ENCODE results near the gene SHROOM1. TPM values are rescaled to one million over a fixed set of nuclear protein-coding genes. Genes with fewer than 3 reads are reported as not detected.

SHROOM1 gene
- total RNA-seq, 1 experiment from 2014 or later = 22.7 TPM

DNA sequence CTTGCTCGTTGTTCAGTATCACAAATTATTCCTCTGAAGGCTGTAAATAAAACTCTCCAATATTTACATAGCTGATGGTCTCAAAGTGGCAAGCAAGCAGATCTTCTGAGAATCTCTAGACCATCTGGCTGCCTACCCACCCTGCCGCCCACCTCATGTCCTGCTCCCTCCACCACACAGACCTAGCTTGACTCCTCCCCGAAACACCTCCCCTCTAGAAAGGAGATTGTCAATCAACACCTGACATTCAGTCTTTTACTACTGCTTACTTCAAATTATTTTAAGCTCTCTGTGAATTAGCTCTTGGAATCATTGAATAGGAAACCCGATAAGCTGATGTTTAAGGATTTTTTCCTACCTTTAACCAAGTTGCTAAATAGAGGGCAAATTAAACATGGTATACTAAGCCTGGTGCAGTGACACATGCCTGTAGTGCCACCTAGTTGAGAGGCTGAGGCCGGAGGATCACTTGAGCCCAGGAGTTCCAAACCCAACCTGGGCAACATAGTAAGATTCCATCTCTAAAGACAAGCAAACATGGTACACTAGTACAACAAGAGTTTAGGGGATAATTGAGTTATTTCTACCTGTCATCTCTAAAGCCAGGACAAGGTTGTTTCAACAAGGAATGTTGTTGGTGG, 28.3 kb downstream of the SHROOM1 start:
- no peak overlapping the region for H3K4me3 Mint-ChIP-seq (ENCODE audit: unreplicated experiment)
- BruUV-seq (replicated peaks) = no TSS peak
- CTCF ChIA-PET = interaction anchor here (0.6 to 2.9 kb wide), 8 partner anchors 9 to 300 kb away, joined by 3 to 16 read pairs (median 4); no protein-coding TSS in a partner anchor

DNA sequence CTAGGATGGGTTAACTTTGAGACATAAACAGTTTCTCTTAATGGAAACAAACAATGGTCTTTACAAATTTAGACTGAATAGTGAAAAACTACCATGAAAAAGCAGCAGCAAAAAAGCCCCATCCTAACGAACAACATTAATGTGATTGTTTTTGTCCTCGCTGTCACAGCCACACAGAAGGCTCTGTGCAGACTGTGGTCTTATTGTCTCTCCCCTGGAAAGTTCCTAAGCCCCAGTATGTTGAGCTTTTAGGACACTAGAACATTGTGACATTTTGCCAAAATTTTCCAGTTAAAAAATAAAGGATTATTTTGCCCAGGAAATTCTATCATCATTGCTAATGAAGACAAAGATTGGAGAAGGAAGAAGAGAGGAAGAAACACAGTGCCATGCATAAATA, 29.9 kb downstream of the SHROOM1 start:
- BruUV-seq (replicated peaks) = no TSS peak
- H3K36me3 Mint-ChIP-seq (ENCODE audit: insufficient read depth, unreplicated experiment) = no peaks in the 10 kb centered on the region
- H3K4me3 Mint-ChIP-seq (ENCODE audit: unreplicated experiment) = no peak overlapping the region
- ChIA-PET POLR2A (interaction anchor here (1.0 to 1.5 kb wide), 5 partner anchors 11 to 25 kb away, joined by 3 to 4 read pairs (median 3); no protein-coding TSS in a partner anchor), CTCF (interaction anchor here (0.6 to 3.4 kb wide), 6 partner anchors 13 to 440 kb away, joined by 3 to 24 read pairs (median 4); no protein-coding TSS in a partner anchor)
- TF ChIP-seq, protein P1, sequence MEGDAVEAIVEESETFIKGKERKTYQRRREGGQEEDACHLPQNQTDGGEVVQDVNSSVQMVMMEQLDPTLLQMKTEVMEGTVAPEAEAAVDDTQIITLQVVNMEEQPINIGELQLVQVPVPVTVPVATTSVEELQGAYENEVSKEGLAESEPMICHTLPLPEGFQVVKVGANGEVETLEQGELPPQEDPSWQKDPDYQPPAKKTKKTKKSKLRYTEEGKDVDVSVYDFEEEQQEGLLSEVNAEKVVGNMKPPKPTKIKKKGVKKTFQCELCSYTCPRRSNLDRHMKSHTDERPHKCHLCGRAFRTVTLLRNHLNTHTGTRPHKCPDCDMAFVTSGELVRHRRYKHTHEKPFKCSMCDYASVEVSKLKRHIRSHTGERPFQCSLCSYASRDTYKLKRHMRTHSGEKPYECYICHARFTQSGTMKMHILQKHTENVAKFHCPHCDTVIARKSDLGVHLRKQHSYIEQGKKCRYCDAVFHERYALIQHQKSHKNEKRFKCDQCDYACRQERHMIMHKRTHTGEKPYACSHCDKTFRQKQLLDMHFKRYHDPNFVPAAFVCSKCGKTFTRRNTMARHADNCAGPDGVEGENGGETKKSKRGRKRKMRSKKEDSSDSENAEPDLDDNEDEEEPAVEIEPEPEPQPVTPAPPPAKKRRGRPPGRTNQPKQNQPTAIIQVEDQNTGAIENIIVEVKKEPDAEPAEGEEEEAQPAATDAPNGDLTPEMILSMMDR (IDR thresholded peaks at IDR 0.05; ENCODE audit: unreplicated experiment) = no peak
- no peak overlapping the region for H3K27ac Mint-ChIP-seq (ENCODE audit: low read depth, unreplicated experiment)
- H3K9me3 Mint-ChIP-seq (ENCODE audit: unreplicated experiment) = no peaks in the 10 kb centered on the region
- intact Hi-C loops (cut with micrococcal nuclease) = no loop called here
- no peaks in the 10 kb centered on the region for H3K27me3 Mint-ChIP-seq (ENCODE audit: insufficient read depth, unreplicated experiment)
- H3K4me1 Mint-ChIP-seq (ENCODE audit: insufficient read depth, unreplicated experiment) = peaks cover 6% of the 10 kb centered on the region
- DNase-seq (ENCODE audit: unreplicated experiment) = no peak

More for the DNA sequence above, 28.3 kb downstream of the SHROOM1 start:
- TF ChIP-seq, protein P1 (IDR thresholded peaks at IDR 0.05; ENCODE audit: unreplicated experiment) = no peak
- H3K27ac Mint-ChIP-seq (ENCODE audit: low read depth, unreplicated experiment) = no peak overlapping the region
- intact Hi-C loops (cut with micrococcal nuclease) = no loop called here
- peaks cover 6% of the 10 kb centered on the region for H3K4me1 Mint-ChIP-seq (ENCODE audit: insufficient read depth, unreplicated experiment)
- POLR2A ChIA-PET = interaction anchor here (0.7 to 1.7 kb wide), 5 partner anchors 9 to 66 kb away, joined by 3 to 5 read pairs (median 4); no protein-coding TSS in a partner anchor
- H3K36me3 Mint-ChIP-seq (ENCODE audit: insufficient read depth, unreplicated experiment) = no peaks in the 10 kb centered on the region
- no peaks in the 10 kb centered on the region for H3K27me3 Mint-ChIP-seq (ENCODE audit: insufficient read depth, unreplicated experiment)
- no peak for DNase-seq (ENCODE audit: unreplicated experiment)
- no peaks in the 10 kb centered on the region for H3K9me3 Mint-ChIP-seq (ENCODE audit: unreplicated experiment)

DNA sequence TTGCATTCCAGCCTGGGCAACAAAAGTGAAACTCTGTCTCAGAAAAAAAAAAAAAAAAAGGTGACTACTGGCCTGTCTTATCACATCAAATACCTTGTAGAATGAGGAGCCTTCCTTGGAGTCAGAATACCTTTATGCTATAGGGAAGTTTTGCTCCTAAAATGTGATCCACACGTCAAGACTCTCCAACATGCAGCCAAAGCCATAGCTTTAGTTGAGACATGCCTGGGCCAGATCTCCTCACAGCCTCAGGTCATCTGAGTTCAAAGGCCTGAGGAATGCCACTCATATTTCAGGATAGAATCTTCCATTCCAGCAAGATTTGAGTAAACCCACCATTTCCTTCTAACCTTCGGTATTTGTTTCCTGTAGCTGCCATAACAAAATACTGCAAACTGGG, 31.1 kb downstream of the SHROOM1 start:
- DNase-seq (ENCODE audit: unreplicated experiment) = no peak
- ChIA-PET CTCF (interaction anchor here (0.6 to 3.4 kb wide), 6 partner anchors 18 to 123 kb away, joined by 4 to 24 read pairs (median 5); no protein-coding TSS in a partner anchor), POLR2A (interaction anchor here (0.6 to 3.7 kb wide), 4 partner anchors 18 to 62 kb away, joined by 3 to 14 read pairs (median 4); no protein-coding TSS in a partner anchor)
- no TSS peak for BruUV-seq (replicated peaks)
- Mint-ChIP-seq H3K4me3 (ENCODE audit: unreplicated experiment) (no peak overlapping the region), H3K27me3 (ENCODE audit: insufficient read depth, unreplicated experiment) (no peaks in the 10 kb centered on the region), H3K27ac (ENCODE audit: low read depth, unreplicated experiment) (no peak overlapping the region), H3K4me1 (ENCODE audit: insufficient read depth, unreplicated experiment) (peaks cover 6% of the 10 kb centered on the region), H3K9me3 (ENCODE audit: unreplicated experiment) (no peaks in the 10 kb centered on the region), H3K36me3 (ENCODE audit: insufficient read depth, unreplicated experiment) (no peaks in the 10 kb centered on the region)
- TF ChIP-seq, protein P1 (IDR thresholded peaks at IDR 0.05; ENCODE audit: unreplicated experiment) = no peak
- intact Hi-C loops (cut with micrococcal nuclease) = no loop called here

DNA sequence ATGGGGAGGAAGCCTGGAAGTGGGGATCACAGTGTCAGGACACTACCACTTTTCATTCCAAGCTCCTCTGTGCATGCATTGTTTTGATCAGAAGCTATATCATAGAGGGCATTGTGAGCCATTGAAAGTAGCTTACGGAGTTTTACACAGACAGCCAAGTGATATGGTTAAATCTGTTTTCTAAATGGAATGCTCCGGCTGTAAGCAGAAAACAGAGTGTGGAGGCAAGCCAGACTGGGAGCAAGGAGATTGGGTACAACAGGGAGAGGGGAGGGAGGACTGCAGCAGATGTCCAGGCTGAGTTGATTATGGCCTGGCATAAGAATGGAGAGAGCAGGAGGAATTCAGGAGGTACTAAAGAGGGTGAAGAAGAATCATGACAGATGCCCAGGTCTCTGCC, 32.8 kb downstream of the SHROOM1 start:
- ChIA-PET POLR2A (interaction anchor here (0.6 to 3.7 kb wide), 3 partner anchors 15 to 543 kb away, joined by 3 to 14 read pairs (median 4); no protein-coding TSS in a partner anchor), CTCF (interaction anchor here (0.6 to 3.4 kb wide), 12 partner anchors 8 to 618 kb away, joined by 3 to 24 read pairs (median 4); no protein-coding TSS in a partner anchor)
- Mint-ChIP-seq H3K27ac (ENCODE audit: low read depth, unreplicated experiment) (no peak overlapping the region), H3K27me3 (ENCODE audit: insufficient read depth, unreplicated experiment) (no peaks in the 10 kb centered on the region), H3K36me3 (ENCODE audit: insufficient read depth, unreplicated experiment) (no peaks in the 10 kb centered on the region), H3K9me3 (ENCODE audit: unreplicated experiment) (no peaks in the 10 kb centered on the region), H3K4me3 (ENCODE audit: unreplicated experiment) (no peak overlapping the region), H3K4me1 (ENCODE audit: insufficient read depth, unreplicated experiment) (peaks cover 6% of the 10 kb centered on the region)
- TF ChIP-seq, protein P1 (IDR thresholded peaks at IDR 0.05; ENCODE audit: unreplicated experiment) = no peak
- BruUV-seq (replicated peaks) = no TSS peak
- DNase-seq (ENCODE audit: unreplicated experiment) = no peak
- intact Hi-C loops (cut with micrococcal nuclease) = no loop called here
